Urothelium cell line (cell line): ENCODE measurements around the gene PARP9.
A peak's percentile ranks its signal among the peaks of the same experiment; 100 is the strongest.
"Not testable (repeated sequence)": the region's sequence is repeated elsewhere in the genome, so short reads cannot be mapped to it uniquely, and the experiment has no call there.

Source experiments
- DNase-seq: peaks from one replicate; pipeline ENCODE4 v3.0.0; 2011; ENCODE audit warnings: low spot score, mixed read lengths
- FAIRE-seq: peaks from 2 replicates; lab custom pipeline; 2011; peaks lifted over from hg19 to GRCh38; lab: Jason Lieb, UNC

PARP9 gene

GRCh38 chr3:122523317-122523716 lies 40.8 kb downstream of the PARP9 start:
- no peak for FAIRE-seq
- no peak for DNase-seq

- DNase-seq (no peak), FAIRE-seq (no peak)
Measured at GRCh38 chr3:122520861-122521260, 43.2 kb downstream of the PARP9 start.

- DNase-seq (no peak), FAIRE-seq (no peak)
Measured at GRCh38 chr3:122519693-122520092, 44.4 kb downstream of the PARP9 start.

GRCh38 chr3:122516846-122517360 lies 47.2 kb downstream of the PARP9 start:
- FAIRE-seq, result no peak
- DNase-seq, result no peak

- FAIRE-seq (no peak), DNase-seq (no peak)
Measured at GRCh38 chr3:122515870-122516269, 48.2 kb downstream of the PARP9 start.

- FAIRE-seq (no peak), DNase-seq (no peak)
Measured at GRCh38 chr3:122515020-122515468, 49.1 kb downstream of the PARP9 start.

- FAIRE-seq (peak; percentile 85), DNase-seq (peak; percentile 99)
Measured at GRCh38 chr3:122514123-122515019, 49.7 kb downstream of the PARP9 start, which contains the start of gene KPNA1. TSS of gene KPNA1 (minus strand) at chr3:122514939. CDS start at chr3:122496565, 18,374 bp downstream.

- no peak for FAIRE-seq
- DNase-seq, result no peak
Measured at GRCh38 chr3:122513386-122514122, 50.5 kb downstream of the PARP9 start.

GRCh38 chr3:122512284-122512683 lies 51.8 kb downstream of the PARP9 start:
- FAIRE-seq (no peak), DNase-seq (no peak)

- no peak for DNase-seq
- no peak for FAIRE-seq
Measured at GRCh38 chr3:122510878-122511535, 53.1 kb downstream of the PARP9 start.

GRCh38 chr3:122508944-122509343 lies 55.2 kb downstream of the PARP9 start:
- DNase-seq, FAIRE-seq: not testable (repeated sequence)

- FAIRE-seq, result no peak
- DNase-seq, result no peak
Measured at GRCh38 chr3:122508135-122508914, 55.8 kb downstream of the PARP9 start.

GRCh38 chr3:122506450-122506849 lies 57.6 kb downstream of the PARP9 start:
- DNase-seq (no peak), FAIRE-seq (no peak)

- FAIRE-seq, result no peak
- DNase-seq, result no peak
Measured at GRCh38 chr3:122505676-122506075, 58.4 kb downstream of the PARP9 start.

GRCh38 chr3:122502941-122503340 lies 61.2 kb downstream of the PARP9 start:
- DNase-seq, result no peak
- no peak for FAIRE-seq

GRCh38 chr3:122502139-122502538 lies 62.0 kb downstream of the PARP9 start:
- DNase-seq (no peak), FAIRE-seq (no peak)

- DNase-seq, result not testable (repeated sequence)
- peak; percentile 66 for FAIRE-seq
Measured at GRCh38 chr3:122500964-122501363, 63.1 kb downstream of the PARP9 start.

- DNase-seq (no peak), FAIRE-seq (no peak)
Measured at GRCh38 chr3:122498152-122498551, 65.9 kb downstream of the PARP9 start.

GRCh38 chr3:122497425-122497824 lies 66.7 kb downstream of the PARP9 start:
- DNase-seq (peak; percentile 71), FAIRE-seq (peak; percentile 61)

- FAIRE-seq, result no peak
- no peak for DNase-seq
Measured at GRCh38 chr3:122496508-122496907, 67.6 kb downstream of the PARP9 start.
